Prostate gland (tissue), 2 donors: Measurements from ENCODE around the gene SLC35F3. TPM values are rescaled to one million over a fixed set of nuclear protein-coding genes. Genes with fewer than 3 reads are reported as not detected.
A peak's percentile ranks its signal among the peaks of the same experiment; 100 is the strongest.

Experiments used
- DNase-seq: peaks from one replicate; pipeline ENCODE4 v3.0.0-alpha.2; 2019; ENCODE audit warnings: low spot score
- H3K27ac ChIP-seq, 2 donors: fragments of 200-600 bp; sonication (generic); 2 replicates each; pipeline ENCODE4 v1.5.1; 2017 to 2019
- H3K27me3 ChIP-seq: fragments of 200-600 bp; sonication (generic); replicated peaks from 2 replicates; pipeline ENCODE4 v1.5.1; 2019; ENCODE audit not compliant: insufficient read depth
- H3K36me3 ChIP-seq, 2 donors: fragments of 200-600 bp; sonication (generic); 1 replicate in 1 of 2; 2 replicates in 1 of 2; pipeline versions ENCODE4 v1.5.1 to v1.8.1; 2017 to 2019
- H3K4me1 ChIP-seq: fragments of 200-600 bp; sonication (generic); replicated peaks from 2 replicates; pipeline ENCODE4 v1.5.1; 2019
- H3K4me3 ChIP-seq, 2 donors: fragments of 200-600 bp; sonication (generic); 2 replicates each; pipeline ENCODE4 v1.5.1; 2017 to 2019
- H3K9me3 ChIP-seq: fragments of 200-600 bp; sonication (generic); 2 replicates; pipeline ENCODE4 v1.5.1; 2017
- CTCF ChIP-seq, 4 experiments: fragments of 200-600 bp in 2 of 4; fragments of 450-650 bp in 2 of 4; sonication (generic) in 2 of 4; IDR thresholded peaks; 1 replicate in 3 of 4; 2 replicates in 1 of 4; pipeline ENCODE4 v1.5.1; 2016 to 2019; ENCODE audit warnings: antibody characterized with exemption in 4 of 4, mild to moderate bottlenecking in 2 of 4, moderate library complexity in 2 of 4
- POLR2A ChIP-seq: fragments of 450-650 bp; IDR thresholded peaks from one replicate; pipeline ENCODE4 v1.6.1; 2016; ENCODE audit warnings: antibody characterized with exemption, mild to moderate bottlenecking
- POLR2AphosphoS5 ChIP-seq: sonication (generic); formaldehyde crosslinking; IDR thresholded peaks from one replicate; pipeline ENCODE4 v1.6.1; 2017; ENCODE audit warnings: antibody characterized with exemption
- whole genome bisulfite sequencing: methylation state at CpG from one replicate; pipeline ENCODE4 v1.1.5; 2018; 5-methylcytosine and 5-hydroxymethylcytosine counted together
- intact Hi-C: fragments of 100-400 bp; cut with DNase I; formaldehyde crosslinking; loops from one replicate; pipeline ENCODE4 v1.14.2; 2022
- total RNA-seq, 2 donors: library from RNA; depleted of rRNA; stranded (reverse); fragments of >200 nt; gene quantifications; one replicate each; pipeline ENCODE4 v1.1.0, GENCODE V29; 2016

SLC35F3 gene
- total RNA-seq, 2 donors from 2014 or later: 0.34 to 0.64 TPM

- intact Hi-C loops: no loop called here
- H3K36me3 ChIP-seq: no peaks in the 10 kb centered on the region
- no peak for DNase-seq
Observed at GRCh38 chr1:234260578-234260977, 356.1 kb downstream of the SLC35F3 start.

GRCh38 chr1:234261545-234261944 is 357.1 kb downstream of the SLC35F3 start:
- no peaks in the 10 kb centered on the region for H3K4me1 ChIP-seq
- intact Hi-C loops: no loop called here
- WGBS: 82% methylated on average over 5 of the region's 5 CpGs

More at GRCh38 chr1:234260578-234260977, 356.1 kb downstream of the SLC35F3 start:
- 77% methylated on average over 7 of the region's 7 CpGs for WGBS
- Histone ChIP-seq H3K9me3 (no peaks in the 10 kb centered on the region), H3K4me3 (no peak overlapping the region), H3K4me1 (no peaks in the 10 kb centered on the region), H3K27ac (no peak overlapping the region), H3K27me3 (no peaks in the 10 kb centered on the region)
- TF ChIP-seq POLR2A: no peak
- TF ChIP-seq CTCF (IDR thresholded peaks at IDR 0.05): no peak
- no peak for TF ChIP-seq POLR2AphosphoS5

GRCh38 chr1:234262007-234262753 is 357.7 kb downstream of the SLC35F3 start:
- 67% methylated on average over 6 of the region's 6 CpGs for WGBS
- DNase-seq: no peak
- no peak overlapping the region for H3K4me3 ChIP-seq
- no peaks in the 10 kb centered on the region for H3K4me1 ChIP-seq
- no peaks in the 10 kb centered on the region for H3K36me3 ChIP-seq
- TF ChIP-seq CTCF (IDR thresholded peaks at IDR 0.05) (no peak), POLR2AphosphoS5 (no peak), POLR2A (no peak)
- intact Hi-C loops: no loop called here
- no peaks in the 10 kb centered on the region for H3K27me3 ChIP-seq
- H3K27ac ChIP-seq: no peak overlapping the region
- H3K9me3 ChIP-seq: no peaks in the 10 kb centered on the region

More at GRCh38 chr1:234261545-234261944, 357.1 kb downstream of the SLC35F3 start:
- Histone ChIP-seq H3K4me3 (no peak overlapping the region), H3K27me3 (no peaks in the 10 kb centered on the region), H3K36me3 (no peaks in the 10 kb centered on the region), H3K27ac (no peak overlapping the region), H3K9me3 (no peaks in the 10 kb centered on the region)
- DNase-seq: no peak
- TF ChIP-seq CTCF (IDR thresholded peaks at IDR 0.05): no peak
- TF ChIP-seq POLR2AphosphoS5: no peak
- no peak for TF ChIP-seq POLR2A

GRCh38 chr1:234262754-234263105 is 358.3 kb downstream of the SLC35F3 start:
- Histone ChIP-seq H3K4me3 (no peak overlapping the region), H3K36me3 (no peaks in the 10 kb centered on the region), H3K4me1 (no peaks in the 10 kb centered on the region), H3K27me3 (no peaks in the 10 kb centered on the region), H3K9me3 (no peaks in the 10 kb centered on the region), H3K27ac (no peak overlapping the region)
- intact Hi-C loops: no loop called here
- TF ChIP-seq CTCF (IDR thresholded peaks at IDR 0.05): no peak
- no peak for TF ChIP-seq POLR2AphosphoS5
- TF ChIP-seq POLR2A: no peak
- 50% methylated on average over 2 of the region's 2 CpGs for WGBS
- peak; percentile 4 for DNase-seq

- Histone ChIP-seq H3K27ac (no peak overlapping the region), H3K36me3 (no peaks in the 10 kb centered on the region), H3K27me3 (no peaks in the 10 kb centered on the region), H3K4me3 (no peak overlapping the region), H3K9me3 (no peaks in the 10 kb centered on the region), H3K4me1 (no peaks in the 10 kb centered on the region)
- TF ChIP-seq CTCF (IDR thresholded peaks at IDR 0.05): no peak
- no peak for TF ChIP-seq POLR2AphosphoS5
- no peak for TF ChIP-seq POLR2A
- intact Hi-C loops: no loop called here
- no peak for DNase-seq
- 86% methylated on average over 5 of the region's 5 CpGs for WGBS
Observed at GRCh38 chr1:234264832-234265231, 360.4 kb downstream of the SLC35F3 start.
